NCI-H1048 (cell line): ENCODE results near the gene AGPAT2.

Experiments
- DNase-seq: peaks from one replicate; lab custom pipeline; 2025; lab: John Stamatoyannopoulos, UW

Gene AGPAT2

DNA sequence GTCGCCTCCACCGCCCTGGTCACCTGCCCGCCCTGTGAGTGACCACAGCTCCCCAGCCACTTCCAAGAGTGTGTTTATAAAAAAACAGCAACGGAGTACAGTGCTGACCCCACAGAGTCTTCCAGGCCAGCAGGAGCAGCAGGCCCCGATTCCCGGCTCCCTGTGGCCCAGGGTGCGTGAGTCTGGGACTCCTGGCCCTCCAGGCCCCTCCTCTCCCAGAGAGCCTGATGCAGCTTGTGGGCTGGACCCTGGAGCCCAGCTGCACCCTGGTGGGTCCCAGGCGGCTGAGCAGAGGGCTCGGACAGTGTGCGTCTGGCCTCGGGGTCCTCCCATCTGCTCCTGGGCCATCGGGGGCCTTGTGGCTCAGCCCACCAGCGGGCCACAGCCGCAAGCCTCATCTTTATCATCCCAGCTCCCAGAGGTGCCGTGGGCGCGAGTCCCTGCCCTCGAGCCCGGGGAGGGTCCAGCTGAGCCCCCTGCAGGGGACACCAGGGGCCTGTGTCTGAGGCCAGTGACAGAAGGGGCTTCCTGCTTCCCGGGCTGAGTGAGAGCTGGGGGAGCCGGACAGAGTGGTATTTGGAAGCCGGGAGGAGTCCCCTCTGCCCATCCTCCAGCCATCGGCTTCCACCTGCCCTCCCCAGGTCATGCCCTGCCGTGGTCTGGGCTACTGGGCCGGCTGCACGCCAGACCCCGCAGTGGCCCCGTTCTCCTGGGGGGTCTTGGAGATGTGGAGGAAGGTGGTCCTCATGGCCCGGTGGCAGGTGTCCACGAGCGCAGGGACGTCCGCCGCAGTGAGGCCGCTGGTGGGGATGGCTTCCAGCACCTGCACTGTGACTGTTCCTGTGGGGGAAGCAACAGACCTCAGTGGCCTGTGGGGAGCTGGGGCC, 13.9 kb downstream of the AGPAT2 start:
- no peak for DNase-seq

DNA sequence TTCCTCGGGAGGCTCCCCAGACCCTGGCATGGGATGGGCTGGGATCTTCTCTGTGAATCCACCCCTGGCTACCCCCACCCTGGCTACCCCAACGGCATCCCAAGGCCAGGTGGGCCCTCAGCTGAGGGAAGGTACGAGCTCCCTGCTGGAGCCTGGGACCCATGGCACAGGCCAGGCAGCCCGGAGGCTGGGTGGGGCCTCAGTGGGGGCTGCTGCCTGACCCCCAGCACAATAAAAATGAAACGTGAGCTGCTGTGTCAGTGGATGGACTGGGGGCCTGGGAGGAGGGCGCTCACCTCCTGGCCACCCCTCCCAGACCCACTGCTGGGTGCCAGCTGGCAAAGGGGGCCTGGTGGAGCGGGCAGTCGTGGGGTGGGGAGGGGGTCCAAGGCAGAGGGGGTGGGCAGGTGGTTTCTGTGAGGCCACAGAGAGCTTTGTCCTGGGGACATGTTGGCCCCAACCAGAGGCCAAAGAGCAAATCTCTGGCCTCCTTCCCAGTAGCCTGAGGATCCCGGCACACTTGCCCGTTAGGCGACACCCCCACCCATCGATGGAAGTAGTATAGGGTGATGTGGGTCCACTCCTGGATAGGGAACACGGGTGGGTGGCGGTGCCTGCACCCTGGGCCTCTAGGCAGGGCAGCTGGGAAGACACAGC, 14.7 kb downstream of the AGPAT2 start:
- DNase-seq: no peak

DNA sequence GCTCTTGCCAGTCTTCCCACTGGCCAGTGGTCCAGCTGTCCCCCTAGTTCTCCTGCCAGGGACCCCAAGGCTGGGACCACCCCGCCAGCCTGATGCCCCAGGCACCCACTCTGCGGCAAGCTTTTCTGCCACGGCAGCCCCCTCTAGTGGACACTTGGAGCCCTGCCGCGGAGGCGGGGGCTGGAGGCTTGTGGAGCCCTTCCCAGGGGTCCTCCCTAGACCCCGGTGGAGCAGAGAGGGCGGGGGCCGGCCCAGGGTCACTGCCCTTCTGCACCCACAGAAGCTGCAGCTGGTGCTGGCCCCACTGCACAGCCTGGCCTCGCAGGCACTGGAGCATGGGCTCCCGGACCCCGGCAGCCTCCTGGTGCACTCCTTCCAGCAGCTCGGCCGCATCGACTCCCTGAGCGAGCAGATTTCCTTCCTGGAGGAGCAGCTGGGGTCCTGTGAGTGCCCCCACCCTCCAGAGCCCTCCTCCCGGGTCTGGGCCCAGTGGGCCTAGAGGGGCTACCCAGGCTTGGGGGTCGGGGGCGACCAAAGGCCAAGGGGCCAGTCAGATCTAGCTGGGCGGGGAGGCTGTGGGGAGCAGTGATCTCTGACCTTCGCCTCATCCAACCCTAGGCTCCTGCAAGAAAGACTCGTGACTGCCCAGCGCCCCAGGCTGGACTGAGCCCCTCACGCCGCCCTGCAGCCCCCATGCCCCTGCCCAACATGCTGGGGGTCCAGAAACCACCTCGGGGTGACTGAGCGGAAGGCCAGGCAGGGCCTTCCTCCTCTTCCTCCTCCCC, 15.4 kb downstream of the AGPAT2 start:
- no peak for DNase-seq

DNA sequence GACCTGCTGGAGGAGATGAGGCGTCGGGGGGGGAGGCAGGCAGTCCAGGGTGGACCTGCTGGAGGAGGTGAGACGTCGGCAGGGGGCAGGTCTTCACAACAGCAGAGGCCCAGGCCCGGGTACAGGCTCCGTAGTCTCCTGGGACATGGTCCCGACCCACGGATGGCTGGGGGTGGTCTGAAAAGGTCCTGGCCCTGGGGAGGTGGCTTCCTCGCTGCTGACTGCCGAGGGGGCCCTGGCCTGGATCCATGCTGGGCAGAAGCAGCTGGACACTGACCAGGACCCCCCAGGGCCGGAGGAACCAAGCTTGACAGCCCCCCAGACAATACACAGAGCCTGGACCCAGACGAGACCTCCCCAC, 16.0 kb downstream of the AGPAT2 start:
- DNase-seq: no peak

DNA sequence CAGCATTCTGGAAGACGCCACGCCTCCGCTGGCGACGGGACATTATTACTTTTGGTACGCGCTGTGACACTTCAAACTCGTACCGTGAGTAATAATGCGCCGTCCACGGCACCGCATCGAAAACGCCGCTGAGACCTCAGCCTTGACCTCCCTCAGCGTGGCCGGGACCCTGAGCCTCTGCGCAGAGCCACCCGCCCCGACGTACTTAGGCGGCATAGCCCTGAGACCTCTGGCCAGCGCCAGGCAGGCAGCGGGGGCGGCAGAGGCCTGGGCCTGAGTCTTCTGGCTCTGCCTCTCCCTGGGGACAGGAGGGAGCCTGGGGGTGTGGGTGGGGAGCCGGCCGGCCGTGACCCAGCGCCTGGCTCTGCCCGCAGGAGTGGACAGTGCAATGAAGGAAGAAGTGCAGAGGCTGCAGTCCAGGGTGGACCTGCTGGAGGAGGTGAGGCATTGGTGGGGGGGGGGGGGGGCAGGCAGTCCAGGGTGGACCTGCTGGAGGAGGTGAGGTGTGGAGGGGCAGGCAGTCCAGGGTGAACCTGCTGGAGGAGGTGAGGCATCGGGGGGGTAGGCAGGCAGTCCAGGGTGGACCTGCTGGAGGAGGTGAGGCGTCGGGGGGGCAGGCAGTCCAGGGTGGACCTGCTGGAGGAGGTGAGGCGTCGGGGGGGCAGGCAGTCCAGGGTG, 16.5 kb downstream of the AGPAT2 start:
- DNase-seq: no peak

DNA sequence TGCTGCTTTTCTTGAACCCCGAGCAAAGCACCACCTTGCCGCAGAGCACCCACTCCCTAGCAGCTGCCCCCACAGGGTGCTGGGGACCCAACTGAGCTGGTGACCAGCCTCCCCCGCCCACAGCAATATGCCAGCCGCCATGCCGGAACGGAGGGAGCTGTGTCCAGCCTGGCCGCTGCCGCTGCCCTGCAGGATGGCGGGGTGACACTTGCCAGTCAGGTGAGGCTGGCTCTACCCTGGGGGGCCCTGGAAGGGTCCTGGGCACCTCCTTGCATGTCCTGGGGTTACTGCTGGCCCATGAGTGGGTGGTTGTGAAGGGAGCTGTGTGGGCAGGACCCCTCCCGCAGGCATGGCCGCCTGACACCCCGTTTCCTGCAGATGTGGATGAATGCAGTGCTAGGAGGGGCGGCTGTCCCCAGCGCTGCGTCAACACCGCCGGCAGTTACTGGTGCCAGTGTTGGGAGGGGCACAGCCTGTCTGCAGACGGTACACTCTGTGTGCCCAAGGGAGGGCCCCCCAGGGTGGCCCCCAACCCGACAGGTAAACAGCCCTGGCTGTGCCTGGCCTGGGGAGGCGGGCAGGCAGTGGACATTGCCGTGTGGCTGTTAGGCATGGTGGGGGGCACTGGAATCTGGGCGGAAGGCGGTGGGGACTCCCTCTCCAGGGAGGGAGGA, 17.3 kb downstream of the AGPAT2 start:
- DNase-seq: no peak

DNA sequence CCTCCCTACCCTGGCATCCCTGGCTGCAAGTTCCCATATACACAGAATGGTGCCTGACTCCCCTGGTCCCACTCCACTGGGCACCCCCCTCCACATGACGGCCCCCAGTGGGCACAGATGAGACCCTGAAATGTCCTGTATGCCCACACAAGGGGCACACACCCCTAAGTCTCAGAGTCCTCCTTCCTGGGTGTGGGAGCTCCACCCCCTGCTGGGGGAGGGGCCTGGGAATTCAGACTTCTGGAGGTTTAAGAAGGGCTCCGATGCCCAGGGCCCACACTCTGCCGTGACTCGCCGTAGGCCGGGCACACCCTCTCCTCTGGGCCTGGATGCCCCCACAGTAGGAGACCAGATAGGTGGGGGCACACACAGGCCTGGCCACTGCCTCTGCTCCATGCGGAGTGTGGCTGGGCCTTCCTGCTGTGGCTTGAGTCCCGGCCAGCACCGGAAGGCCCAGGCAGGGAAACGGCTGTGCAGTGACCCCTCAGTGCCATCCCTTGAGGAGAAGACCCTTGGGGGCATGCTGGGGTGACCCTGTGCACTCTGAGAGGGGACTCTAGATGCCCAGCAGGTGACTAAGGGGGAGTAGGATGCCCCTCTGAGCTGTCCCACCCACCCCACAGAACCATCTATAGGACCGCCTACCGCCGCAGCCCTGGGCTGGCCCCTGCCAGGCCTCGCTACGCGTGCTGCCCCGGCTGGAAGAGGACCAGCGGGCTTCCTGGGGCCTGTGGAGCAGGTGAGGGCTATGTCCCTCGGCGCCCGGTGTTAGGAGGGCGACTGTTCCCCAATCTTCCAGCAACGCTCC, 18.1 kb downstream of the AGPAT2 start:
- DNase-seq: no peak

DNA sequence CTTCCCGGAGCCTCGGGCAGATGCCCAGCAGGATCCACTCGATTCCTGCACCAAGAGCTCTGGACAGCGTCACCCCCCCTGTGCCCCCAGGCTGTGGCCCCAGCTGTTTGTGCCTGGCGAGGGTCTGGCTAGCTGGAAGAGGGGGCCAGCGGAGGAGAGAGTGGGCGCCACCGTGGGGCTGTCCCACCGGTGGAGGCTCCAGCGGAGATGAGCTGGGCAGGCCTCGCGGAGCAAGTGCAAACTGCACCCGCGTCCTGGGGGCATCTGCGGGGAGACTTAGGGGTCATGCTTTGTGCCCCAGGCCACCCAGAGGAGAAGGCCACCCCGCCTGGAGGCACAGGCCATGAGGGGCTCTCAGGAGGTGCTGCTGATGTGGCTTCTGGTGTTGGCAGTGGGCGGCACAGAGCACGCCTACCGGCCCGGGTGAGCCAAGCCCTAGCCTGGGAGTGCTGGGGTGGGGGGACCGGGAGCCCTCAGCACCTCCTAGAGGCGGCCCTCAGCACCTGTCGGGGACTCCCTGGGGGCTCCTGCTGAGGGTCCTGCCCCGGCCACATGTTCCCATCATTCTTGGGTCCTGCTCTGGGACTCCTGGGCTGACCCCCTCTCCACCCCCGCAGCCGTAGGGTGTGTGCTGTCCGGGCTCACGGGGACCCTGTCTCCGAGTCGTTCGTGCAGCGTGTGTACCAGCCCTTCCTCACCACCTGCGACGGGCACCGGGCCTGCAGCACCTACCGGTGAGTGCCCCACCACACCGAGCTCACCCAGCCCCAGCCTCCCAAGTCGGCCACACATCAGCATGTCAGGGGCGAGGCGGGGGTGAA, 19.1 kb downstream of the AGPAT2 start:
- DNase-seq: no peak

DNA sequence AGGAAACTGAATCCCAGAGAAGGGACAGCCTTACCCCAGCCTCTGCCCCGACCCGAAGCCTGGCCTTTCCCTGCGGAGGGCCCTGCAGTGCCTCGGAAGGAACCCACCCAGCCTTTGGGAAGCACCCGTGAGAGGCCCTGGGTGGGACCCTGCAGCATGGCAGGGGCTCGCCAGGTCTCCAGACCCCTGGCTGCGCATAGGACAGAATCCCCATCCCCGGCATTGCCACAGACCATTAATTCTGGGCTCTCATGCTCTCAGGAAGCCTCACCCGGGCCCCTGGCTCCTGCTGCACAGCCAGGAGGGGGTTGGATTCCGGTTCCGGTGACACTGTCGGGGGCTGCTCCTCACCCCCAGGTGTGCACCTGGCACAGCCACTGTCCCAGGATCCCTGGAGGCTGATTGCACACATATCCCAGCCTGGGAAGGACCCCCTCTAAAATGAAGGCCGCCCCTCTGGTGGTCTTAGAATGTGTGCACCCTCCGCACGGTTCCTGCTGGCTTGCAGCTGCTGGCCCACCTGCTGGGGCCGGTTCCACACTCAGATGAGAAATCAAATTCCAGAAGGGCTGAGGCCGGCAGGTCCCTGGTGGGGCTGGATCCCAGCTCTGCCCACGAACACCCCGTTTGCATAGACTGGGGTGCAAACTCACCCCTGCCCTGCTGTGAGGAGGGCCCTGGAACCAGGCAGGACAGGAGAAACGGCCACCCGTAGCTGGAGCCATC, 19.9 kb downstream of the AGPAT2 start:
- DNase-seq: no peak

DNA sequence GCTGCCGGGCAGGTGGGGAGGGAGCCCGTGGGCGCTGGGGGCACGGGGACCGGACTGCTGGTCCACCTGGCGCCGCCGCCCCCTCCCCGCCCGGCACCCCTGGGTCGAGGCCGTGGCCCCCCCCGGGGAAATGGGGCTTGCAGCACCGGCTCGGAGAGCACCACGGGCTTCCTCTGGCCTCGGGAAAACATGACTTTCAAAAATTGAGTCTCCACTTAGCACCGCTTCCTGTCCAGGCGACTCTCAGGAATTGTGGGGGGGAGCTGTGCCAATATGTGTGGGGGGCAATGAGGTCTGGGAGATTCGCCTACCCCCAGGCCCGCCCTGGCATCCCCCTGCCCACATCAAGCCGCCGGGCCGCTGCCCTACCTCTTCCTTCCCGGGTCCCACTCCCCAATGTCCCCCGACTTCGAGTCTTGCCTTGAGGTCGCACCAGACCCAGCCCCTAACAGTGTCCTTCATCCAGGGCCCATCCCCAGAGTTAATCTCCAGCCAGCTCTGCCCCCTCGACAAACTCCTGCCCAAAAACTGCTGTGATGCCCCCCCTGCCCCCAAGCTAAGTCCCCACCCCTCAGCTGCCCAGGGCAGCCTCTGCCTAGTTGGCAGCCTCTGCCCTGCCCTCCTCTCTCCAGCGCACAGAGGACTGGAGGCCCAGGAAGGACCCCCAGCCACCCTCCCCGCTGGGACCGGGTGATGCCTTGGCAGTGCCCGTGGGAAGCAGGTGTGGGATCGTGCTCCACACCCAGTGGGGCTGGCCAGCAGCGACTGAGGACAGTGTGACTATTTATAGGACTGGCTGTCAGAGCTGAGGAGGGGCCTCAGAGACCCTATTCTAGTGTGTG, 20.7 kb downstream of the AGPAT2 start:
- DNase-seq: no peak

DNA sequence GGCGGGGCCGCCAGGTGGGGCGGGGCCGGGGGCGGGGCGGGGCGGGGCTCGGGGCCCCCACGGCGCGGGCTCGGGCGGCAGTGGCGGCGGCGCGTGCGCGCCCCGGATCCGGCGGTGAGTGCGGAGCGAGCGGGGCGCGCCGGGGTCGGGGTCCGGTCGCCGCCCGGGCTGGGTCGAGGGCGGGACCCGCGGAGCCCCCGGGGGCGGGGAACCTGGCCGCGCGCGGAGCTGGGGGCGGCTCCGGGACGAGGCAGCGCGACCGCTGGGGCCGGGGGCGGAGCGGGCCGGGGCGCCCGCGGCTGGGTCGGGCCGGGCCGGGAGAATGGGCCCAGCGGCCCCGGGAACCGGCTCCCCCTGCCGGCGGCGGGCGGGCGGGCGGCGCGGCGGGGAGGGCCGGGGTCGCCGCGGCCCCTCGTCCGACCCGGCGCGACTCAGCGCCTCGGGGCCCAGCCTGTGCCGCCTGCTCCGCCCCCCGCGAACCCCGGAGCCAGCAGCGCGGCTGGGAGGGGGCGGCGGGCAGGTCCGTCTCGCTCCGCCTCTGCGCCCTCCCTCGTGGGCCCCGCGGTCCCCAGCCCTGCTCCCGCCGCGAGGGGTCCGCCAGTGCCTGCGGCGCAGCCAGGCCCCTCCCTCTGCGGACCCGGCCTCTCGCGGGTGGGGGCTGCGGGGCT, 21.4 kb downstream of the AGPAT2 start:
- DNase-seq: no peak

DNA sequence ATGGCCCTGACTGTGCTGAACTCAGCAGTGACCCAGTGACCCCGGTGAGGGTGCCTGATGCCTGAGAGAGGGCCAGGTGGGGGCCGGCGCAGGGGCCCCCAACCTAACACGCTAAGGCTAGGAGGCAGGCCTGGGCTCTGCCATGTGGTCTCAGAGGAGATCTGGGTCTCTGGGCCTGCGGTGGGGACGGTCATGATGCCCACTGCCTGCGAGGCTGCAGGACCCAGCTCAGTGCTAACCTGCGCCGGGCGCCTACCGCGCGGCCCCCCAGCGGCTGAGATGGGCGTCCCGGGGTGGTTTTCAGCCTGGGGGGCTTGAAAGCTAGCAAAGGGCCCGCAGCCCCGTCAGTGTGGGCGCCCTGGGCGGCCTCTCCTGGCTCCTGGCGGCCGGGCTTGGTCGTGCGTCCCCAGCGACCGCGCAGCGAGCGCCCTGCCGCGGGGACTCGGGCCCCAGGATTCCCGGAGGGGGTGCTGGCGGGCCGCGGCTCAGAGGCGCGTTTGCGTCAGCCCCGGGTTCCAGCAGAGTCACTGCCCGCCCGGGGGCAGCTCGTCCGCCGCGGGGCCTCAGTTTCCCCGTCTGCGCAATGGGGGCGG, 22.1 kb downstream of the AGPAT2 start:
- no peak for DNase-seq

DNA sequence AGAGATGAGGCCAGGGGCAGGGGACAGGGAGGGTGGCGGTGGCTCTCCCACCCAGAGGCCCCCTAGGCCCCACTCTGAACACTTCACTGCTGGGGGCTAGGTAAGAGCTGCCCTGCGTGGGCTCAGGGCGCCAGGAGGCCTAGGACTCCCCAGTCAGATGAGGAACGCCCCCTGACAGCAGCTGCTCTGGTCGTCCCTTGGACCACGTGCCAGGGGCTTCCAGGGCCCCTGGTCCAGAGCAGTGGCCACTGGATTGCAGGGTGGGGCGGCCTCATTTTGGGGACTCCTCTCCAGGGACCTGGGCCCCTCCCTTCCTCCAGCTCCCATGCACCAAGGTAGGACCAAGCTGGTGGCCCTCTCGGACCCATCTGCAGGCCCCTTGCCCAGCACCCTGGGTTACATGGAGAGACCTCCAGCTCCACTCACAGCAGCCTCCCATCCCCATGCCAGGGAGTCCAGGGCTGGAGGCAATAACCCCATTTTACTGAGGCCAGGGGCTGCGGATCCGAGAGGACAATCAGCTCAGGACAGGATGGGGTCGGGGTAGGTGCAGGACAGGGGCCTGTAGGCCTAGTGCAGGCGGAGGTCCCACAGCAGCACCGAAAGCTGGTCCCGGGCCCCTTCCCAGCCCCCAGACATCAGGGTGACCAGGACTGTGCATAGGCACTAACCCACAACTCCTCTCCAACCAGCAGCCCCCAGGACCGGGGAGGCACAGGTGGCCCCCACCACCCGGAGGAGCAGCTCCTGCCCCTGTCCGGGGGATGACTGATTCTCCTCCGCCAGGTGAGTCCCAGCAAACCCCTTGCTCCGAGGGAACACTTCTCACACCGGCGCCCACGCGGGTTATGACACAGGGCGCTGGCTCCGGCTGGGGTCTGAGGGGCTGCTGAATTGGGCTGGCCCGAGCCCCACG, 23.0 kb downstream of the AGPAT2 start:
- no peak for DNase-seq

DNA sequence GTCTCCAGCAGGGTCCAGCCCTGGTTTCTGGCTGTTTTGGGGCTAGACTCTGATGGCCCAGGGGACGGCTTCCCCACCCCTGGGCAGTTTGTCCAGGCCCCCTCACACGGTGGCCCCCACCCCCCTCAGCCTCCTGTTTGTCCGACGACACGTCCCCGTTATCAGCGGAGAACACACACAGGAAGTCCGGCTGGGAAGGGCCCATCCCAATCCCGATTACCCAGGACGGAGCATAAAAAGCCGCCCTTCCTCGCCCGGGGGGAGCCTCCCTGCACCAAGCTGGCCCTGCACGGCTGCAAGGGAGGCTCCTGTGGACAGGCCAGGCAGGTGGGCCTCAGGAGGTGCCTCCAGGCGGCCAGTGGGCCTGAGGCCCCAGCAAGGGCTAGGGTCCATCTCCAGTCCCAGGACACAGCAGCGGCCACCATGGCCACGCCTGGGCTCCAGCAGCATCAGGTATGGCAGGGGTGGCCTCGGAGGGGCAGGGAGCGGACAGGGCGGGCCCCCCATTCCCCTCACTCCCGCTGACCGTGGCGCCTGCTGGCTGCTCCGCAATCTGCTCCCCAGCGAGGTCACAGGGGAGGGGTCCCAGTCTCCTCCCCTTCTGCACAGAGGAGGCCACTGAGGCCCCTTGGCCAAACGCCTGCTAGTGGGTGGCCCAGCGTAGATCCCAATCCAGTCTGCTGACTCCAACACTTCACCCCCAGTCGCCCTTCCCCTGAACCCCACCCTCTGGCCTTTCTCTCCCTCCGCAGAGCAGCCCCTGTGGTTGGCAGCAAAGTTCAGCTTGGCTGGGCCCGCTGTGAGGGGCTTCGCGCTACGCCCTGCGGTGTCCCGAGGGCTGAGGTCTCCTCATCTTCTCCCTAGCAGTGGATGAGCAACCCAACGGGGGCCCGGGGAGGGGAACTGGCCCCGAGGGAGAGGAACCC, 24.3 kb downstream of the AGPAT2 start, which contains the start of gene EGFL7:
EGFL7 (plus strand) TSS at position 261 of the 926 bp plus-strand sequence. CDS start 5,367 bp downstream, outside the sequence.
- DNase-seq: no peak

DNA sequence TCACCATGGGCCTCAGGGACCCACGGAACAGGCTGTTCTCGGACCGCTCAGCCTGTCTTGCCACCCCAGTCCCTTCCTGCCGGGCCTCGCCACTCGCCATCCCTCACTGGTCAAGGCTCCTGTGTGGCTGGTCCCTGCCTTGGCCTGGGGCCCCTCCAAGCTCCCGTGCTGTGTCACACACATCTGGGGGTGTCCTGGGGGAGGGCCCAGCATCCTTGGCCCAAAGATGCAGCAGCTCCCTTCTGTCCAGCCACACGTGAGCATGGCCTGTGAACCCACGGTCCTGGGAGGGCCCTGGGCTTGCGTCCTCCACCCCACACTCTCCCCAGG, 25.0 kb downstream of the AGPAT2 start:
- DNase-seq: no peak
